ENCODE data around the gene RXRB. TPM values are rescaled to one million over a fixed set of nuclear protein-coding genes. Genes with fewer than 3 reads are reported as not detected.
A peak's percentile ranks its signal among the peaks of the same experiment; 100 is the strongest.

The RXRB gene
- total RNA-seq, 1 donor from 2014 or later, result 28.0 TPM

DNA sequence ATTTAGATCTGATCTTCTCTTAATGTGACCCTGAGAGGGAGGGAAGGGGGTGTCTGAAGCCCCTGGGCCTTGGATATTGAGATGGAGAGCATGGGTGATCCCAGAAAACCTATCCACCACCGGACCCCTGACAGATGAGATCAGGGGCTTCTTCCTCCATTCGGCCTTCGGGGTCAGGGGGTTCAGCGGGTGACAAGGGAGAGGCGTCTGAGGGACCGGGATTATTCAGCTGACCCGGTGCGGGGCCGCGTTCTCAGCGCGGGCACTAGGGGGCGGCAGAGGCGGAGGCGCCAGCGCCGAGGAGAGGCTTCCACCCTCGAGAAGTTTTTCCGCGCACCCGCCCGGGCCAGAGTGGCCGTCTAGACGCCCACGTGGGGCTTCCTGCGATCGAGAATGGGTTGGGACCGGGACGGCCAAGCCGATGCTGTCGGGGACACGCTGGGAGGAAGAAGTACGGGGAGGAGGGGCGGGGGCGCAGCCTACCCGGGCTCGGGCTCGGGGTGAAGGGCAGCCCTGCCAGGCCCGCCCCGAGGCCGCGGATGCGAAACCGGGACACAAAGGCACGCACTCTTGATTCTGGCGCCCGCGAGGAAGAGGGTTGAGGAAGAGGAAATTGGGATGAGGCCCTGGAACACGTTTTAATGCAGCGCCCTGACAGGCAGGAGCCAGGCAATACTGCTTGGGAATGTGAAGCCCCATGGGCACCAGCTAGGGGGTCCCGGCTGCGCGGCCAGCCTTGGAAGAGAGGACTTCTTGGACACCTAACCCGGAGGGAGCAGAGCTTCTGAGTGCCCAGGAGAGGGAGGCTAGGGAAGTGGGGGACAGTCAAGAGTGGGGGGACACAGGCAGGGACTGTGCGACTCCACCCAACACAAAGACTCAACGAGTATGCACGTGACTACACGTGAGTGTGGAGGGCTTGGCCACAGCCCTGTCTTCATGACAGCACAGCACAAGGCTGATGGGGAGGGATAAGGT is 38.8 kb downstream of the RXRB start:
- intact Hi-C loops (cut with DNase I), result loop anchor here (5.0 to 10.0 kb wide), 2 partner anchors 86 to 277 kb away; no protein-coding TSS in a partner anchor
- H3K4me3 ChIP-seq, result peak overlapping the region; percentile 45 to 46
- TF ChIP-seq POLR2A (IDR thresholded peaks at IDR 0.05) (no peak), POLR2AphosphoS5 (IDR thresholded peaks at IDR 0.05; ENCODE audit: insufficient read depth in 1 of 2, low read depth in 1 of 2) (peak; percentile 41 to 44)
- TF ChIP-seq, protein P1, sequence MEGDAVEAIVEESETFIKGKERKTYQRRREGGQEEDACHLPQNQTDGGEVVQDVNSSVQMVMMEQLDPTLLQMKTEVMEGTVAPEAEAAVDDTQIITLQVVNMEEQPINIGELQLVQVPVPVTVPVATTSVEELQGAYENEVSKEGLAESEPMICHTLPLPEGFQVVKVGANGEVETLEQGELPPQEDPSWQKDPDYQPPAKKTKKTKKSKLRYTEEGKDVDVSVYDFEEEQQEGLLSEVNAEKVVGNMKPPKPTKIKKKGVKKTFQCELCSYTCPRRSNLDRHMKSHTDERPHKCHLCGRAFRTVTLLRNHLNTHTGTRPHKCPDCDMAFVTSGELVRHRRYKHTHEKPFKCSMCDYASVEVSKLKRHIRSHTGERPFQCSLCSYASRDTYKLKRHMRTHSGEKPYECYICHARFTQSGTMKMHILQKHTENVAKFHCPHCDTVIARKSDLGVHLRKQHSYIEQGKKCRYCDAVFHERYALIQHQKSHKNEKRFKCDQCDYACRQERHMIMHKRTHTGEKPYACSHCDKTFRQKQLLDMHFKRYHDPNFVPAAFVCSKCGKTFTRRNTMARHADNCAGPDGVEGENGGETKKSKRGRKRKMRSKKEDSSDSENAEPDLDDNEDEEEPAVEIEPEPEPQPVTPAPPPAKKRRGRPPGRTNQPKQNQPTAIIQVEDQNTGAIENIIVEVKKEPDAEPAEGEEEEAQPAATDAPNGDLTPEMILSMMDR (IDR thresholded peaks at IDR 0.05), result peak; percentile 66 to 94 (median 83)
- no peak for DNase-seq (ENCODE audit: extremely low spot score in 2 of 2)
- H3K4me1 ChIP-seq, result peaks cover 18% of the 10 kb centered on the region
- no peaks in the 10 kb centered on the region for H3K9me3 ChIP-seq
- H3K27me3 ChIP-seq, result no peaks in the 10 kb centered on the region
- no peaks in the 10 kb centered on the region for H3K36me3 ChIP-seq
- peak overlapping the region; percentile 78 for H3K27ac ChIP-seq

DNA sequence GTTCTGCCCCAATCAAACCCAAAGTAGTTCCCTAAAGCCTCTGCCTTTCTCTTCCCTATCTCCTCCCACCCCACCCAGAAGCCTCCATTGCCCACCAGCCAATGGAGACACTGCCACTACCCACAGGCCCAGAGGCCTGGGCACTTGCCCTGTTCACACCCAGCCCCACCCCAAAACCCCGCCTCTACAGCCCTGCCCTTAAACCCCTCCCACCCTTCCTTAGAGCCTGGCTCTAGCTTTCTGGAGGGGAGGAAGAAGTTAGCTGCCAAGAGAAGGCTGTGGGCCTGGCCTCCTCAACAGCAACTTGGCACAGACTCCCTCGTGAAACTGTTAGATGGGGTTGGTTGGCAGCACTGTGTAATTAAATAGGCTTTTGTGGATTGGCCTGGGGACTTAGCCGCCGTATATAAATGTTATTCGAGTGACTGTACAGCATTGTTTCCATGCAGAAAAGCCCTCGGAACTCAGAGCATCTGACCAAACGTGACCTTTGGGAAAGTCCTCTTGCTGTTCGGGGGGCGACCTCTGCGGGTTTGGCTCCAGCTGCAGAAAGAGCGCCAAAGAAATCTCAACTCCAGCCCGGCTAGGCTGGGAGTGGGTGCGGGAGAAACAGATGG is 39.6 kb downstream of the RXRB start:
- Histone ChIP-seq H3K27me3 (no peaks in the 10 kb centered on the region), H3K4me1 (peaks cover 18% of the 10 kb centered on the region), H3K36me3 (no peaks in the 10 kb centered on the region), H3K27ac (peak overlapping the region; percentile 78), H3K4me3 (peak overlapping the region; percentile 45 to 46), H3K9me3 (no peaks in the 10 kb centered on the region)
- intact Hi-C loops (cut with DNase I), result loop anchor here (5.0 to 10.0 kb wide), 2 partner anchors 86 to 276 kb away; no protein-coding TSS in a partner anchor
- DNase-seq (ENCODE audit: extremely low spot score in 2 of 2), result no peak
- TF ChIP-seq POLR2AphosphoS5 (IDR thresholded peaks at IDR 0.05; ENCODE audit: insufficient read depth in 1 of 2, low read depth in 1 of 2), result peak in 1 of 2 donors; percentile 27
- TF ChIP-seq, protein P1 (IDR thresholded peaks at IDR 0.05), result no peak

DNA sequence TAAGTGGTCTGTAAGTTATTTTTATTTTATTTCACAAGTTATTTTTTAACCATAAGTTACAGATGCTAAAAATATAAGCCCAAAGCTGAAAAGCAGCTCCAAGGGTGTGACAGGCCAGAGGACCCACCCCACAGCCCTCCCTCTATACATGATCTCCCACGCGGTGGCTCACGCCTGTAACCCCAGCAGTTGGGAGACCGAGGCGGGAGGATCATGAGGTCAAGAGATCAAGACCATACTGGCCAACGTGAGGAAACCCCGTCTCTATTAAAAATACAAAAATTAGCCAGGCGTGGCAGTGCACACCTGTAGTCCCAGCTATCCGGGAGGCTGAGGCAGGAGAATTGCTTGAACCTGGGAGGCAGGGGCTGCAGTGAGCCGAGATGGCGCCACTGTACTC is 40.4 kb downstream of the RXRB start:
- Histone ChIP-seq H3K27ac (no peak overlapping the region), H3K4me1 (peaks cover 18% of the 10 kb centered on the region), H3K27me3 (no peaks in the 10 kb centered on the region), H3K4me3 (no peak overlapping the region), H3K36me3 (no peaks in the 10 kb centered on the region), H3K9me3 (no peaks in the 10 kb centered on the region)
- intact Hi-C loops (cut with DNase I), result loop anchor here (5.0 to 10.0 kb wide), 2 partner anchors 87 to 275 kb away; no protein-coding TSS in a partner anchor
- no peak for DNase-seq (ENCODE audit: extremely low spot score in 2 of 2)
- TF ChIP-seq, protein P1 (IDR thresholded peaks at IDR 0.05), result no peak
- no peak for TF ChIP-seq POLR2A (IDR thresholded peaks at IDR 0.05)
- TF ChIP-seq POLR2AphosphoS5 (IDR thresholded peaks at IDR 0.05; ENCODE audit: insufficient read depth in 1 of 2, low read depth in 1 of 2), result no peak

DNA sequence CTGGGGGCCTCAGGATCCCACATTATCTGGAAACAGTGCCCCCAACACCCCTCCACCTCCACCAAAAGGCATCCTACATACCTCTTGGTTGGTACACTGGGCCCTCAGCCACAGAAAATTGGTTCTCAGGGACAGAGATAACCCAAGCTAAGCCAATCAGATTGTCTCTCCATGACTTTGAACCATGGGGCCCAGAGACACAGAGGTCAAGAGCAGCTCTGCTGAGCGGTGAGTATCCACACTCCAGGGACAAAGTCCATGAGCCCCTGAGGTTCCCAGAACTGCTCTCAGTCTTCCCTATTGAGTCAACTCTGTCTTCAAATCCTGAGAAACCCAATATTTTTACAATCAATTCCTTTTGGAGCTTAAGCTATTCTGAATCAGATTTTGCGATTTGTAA is 43.5 kb downstream of the RXRB start:
- H3K36me3 ChIP-seq, result no peaks in the 10 kb centered on the region
- no peaks in the 10 kb centered on the region for H3K27me3 ChIP-seq
- no peak overlapping the region for H3K27ac ChIP-seq
- no peaks in the 10 kb centered on the region for H3K9me3 ChIP-seq
- no peak overlapping the region for H3K4me3 ChIP-seq
- TF ChIP-seq, protein P1 (IDR thresholded peaks at IDR 0.05), result no peak
- TF ChIP-seq POLR2A (IDR thresholded peaks at IDR 0.05) (no peak), POLR2AphosphoS5 (IDR thresholded peaks at IDR 0.05; ENCODE audit: insufficient read depth in 1 of 2, low read depth in 1 of 2) (no peak)
- intact Hi-C loops (cut with DNase I), result no loop called here
- peak in 1 of 2 donors; percentile 20 for DNase-seq (ENCODE audit: extremely low spot score in 2 of 2)
- H3K4me1 ChIP-seq, result peaks cover 15% of the 10 kb centered on the region
